GM12892 (cell line): Measurements from ENCODE around the gene ABI3BP.
A peak's percentile ranks its signal among the peaks of the same experiment; 100 is the strongest.

Experiments
- DNase-seq: peaks from one replicate; pipeline ENCODE4 v3.0.0; 2011; ENCODE audit not compliant: insufficient read length
- FAIRE-seq: peaks from 2 replicates; lab custom pipeline; 2011; peaks lifted over from hg19 to GRCh38; lab: Jason Lieb, UNC
- POLR2A ChIP-seq: IDR thresholded peaks from 2 replicates; pipeline ENCODE4 v1.6.1; 2011; ENCODE audit warnings: low read depth, low read length, control low read depth
- POLR2AphosphoS5 ChIP-seq: IDR thresholded peaks from 2 replicates; pipeline ENCODE4 v1.6.1; 2011; ENCODE audit warnings: low read depth, low read length, control low read depth
- TAF1 ChIP-seq: IDR thresholded peaks from 2 replicates; pipeline ENCODE4 v1.6.1; 2011; ENCODE audit warnings: low read depth, mild to moderate bottlenecking, control low read depth, low read length, borderline replicate concordance

ABI3BP gene

DNA sequence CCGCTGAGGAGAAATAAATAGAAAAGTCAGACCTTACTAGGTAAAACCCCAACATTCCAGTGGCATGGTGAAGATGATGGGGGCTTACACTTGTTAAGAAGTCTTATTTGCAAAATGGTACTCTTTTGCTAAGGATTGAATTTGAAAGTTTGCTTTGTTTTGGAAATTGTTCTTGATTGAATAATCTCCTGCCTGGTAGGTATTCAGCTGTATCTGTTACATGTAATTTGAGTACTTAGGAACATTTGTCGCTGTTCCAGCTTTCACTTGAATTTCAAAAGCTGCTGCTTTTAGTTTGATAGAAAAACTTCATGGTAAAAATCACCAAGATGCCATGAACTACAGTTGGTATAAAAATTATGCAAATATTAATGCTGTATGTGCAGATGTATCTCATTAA lies 239.4 kb downstream of the ABI3BP start:
- no peak for DNase-seq
- TF ChIP-seq POLR2A (no peak), POLR2AphosphoS5 (no peak), TAF1 (no peak)
- FAIRE-seq: no peak

DNA sequence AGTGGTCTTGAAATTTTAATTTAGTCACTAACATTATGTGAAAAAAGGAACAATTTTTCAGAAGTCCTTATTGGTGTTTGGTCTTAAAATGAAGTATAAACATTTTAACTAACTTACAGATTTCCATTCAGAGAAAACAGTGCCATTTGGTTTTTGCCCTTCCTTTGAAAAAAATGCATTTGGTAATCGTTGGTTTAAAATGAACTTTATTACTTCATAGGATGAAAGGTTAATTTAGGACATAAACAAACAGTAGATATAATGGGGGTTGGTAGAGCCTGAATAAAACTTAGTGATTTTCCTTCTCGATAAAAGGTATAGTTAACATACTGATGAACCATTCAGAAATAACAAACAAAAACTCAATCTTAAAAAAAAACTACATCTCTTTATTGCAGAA lies 244.3 kb downstream of the ABI3BP start:
- no peak for TF ChIP-seq POLR2A
- no peak for TF ChIP-seq TAF1
- TF ChIP-seq POLR2AphosphoS5: no peak
- FAIRE-seq (no peak), DNase-seq (no peak)

- TF ChIP-seq POLR2AphosphoS5: no peak
- no peak for TF ChIP-seq TAF1
- no peak for TF ChIP-seq POLR2A
- FAIRE-seq (no peak), DNase-seq (no peak)
Observed at GRCh38 chr3:100748220-100748619, 245.0 kb downstream of the ABI3BP start.

GRCh38 chr3:100746092-100746491 lies 247.1 kb downstream of the ABI3BP start:
- FAIRE-seq: no peak
- DNase-seq: no peak
- TF ChIP-seq POLR2AphosphoS5 (no peak), POLR2A (no peak), TAF1 (no peak)

- DNase-seq: no peak
- TF ChIP-seq POLR2AphosphoS5 (no peak), POLR2A (no peak), TAF1 (no peak)
- no peak for FAIRE-seq
Observed at GRCh38 chr3:100745617-100746016, 247.6 kb downstream of the ABI3BP start.

GRCh38 chr3:100744671-100745070 lies 248.6 kb downstream of the ABI3BP start:
- FAIRE-seq (no peak), DNase-seq (no peak)
- TF ChIP-seq TAF1: no peak
- no peak for TF ChIP-seq POLR2AphosphoS5
- TF ChIP-seq POLR2A: no peak

DNA sequence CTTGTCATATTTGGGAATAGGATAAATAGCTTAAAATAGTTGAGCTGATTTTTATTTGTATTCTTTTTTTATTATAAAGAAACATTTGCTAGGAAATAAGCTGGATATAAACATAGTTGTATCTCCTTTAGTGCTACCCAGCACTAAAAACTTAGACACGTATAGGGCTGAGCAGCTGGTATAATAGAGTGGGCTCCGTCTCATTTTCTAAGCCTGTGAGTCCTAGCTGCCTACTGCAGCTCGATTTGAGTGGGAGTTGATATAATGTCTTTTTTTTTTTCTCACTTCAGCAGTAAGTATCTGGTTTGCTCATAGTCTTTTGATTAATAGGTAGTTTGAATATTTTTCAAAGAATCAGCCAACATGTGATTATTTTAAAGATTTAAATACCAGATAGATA lies 249.7 kb downstream of the ABI3BP start:
- DNase-seq (no peak), FAIRE-seq (no peak)
- TF ChIP-seq POLR2A (no peak), TAF1 (no peak), POLR2AphosphoS5 (no peak)

GRCh38 chr3:100740207-100740606 lies 253.0 kb downstream of the ABI3BP start:
- FAIRE-seq (no peak), DNase-seq (no peak)

DNA sequence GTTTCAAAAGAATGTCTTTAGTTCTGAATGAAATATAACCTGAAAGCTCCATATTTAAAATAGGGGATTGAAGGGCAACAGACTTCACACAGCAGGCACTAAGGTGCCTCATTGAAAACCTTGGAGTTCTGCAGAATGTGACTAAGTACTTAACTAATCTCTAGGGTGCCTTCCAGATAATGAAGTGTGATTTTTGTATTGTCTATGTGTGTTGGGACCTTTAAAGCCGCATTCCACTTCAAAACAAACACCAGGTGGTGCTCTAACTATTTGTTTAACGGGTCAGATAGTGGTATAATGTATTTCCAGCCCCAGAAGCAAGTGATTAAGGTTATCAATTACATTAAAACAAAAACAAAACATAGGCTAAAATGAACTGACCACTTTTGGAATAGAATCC lies 255.9 kb downstream of the ABI3BP start:
- FAIRE-seq (no peak), DNase-seq (no peak)
- TF ChIP-seq POLR2AphosphoS5: no peak
- TF ChIP-seq TAF1: no peak
- TF ChIP-seq POLR2A: no peak

More at GRCh38 chr3:100740207-100740606, 253.0 kb downstream of the ABI3BP start:
- TF ChIP-seq TAF1 (no peak), POLR2AphosphoS5 (no peak), POLR2A (no peak)

DNA sequence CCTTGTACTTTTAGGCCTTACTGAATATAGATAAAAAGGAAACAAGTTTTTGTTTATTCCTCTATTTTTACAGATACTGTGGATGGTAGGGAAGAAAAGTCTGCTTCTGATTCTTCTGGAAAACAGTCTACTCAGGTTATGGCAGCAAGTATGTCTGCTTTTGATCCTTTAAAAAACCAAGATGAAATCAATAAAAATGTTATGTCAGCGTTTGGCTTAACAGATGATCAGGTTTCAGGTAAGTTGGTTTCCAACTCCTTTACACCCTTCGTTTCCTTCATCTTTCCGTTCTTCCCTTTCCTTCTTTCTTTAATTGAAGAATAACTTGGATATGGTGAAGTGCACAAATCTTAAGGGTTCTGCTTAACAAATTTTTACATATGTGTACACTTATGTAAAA lies 260.8 kb downstream of the ABI3BP start:
- FAIRE-seq: peak; percentile 78
- TF ChIP-seq POLR2A (no peak), TAF1 (no peak), POLR2AphosphoS5 (no peak)
- no peak for DNase-seq

GRCh38 chr3:100730524-100730923 lies 262.7 kb downstream of the ABI3BP start:
- FAIRE-seq (no peak), DNase-seq (no peak)

DNA sequence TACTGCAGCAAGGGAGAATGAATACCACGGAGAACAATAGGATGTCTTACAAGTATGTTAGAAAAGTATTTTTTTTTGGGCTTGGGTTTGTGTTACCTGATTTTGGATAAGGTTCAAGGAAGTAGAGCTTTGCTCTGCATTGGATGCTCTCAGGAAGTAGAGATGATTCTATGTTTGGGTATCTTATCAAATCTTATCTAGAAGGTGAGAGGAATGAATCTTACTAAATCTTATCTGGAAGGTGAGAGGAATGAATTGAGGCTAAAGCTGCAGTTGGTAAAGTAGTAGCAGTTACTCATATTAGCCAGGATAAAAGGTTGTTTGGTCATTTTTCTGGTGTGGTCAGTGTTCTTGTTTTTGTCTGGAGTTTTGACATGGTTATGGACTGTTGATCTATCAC lies 266.5 kb downstream of the ABI3BP start:
- no peak for TF ChIP-seq POLR2A
- no peak for TF ChIP-seq TAF1
- TF ChIP-seq POLR2AphosphoS5: no peak
- DNase-seq: no peak
- peak; percentile 21 for FAIRE-seq

More at GRCh38 chr3:100730524-100730923, 262.7 kb downstream of the ABI3BP start:
- TF ChIP-seq TAF1: no peak
- TF ChIP-seq POLR2A: no peak
- no peak for TF ChIP-seq POLR2AphosphoS5

- TF ChIP-seq POLR2AphosphoS5 (no peak), POLR2A (no peak), TAF1 (no peak)
- no peak for FAIRE-seq
- DNase-seq: no peak
Observed at GRCh38 chr3:100725935-100726513, 267.2 kb downstream of the ABI3BP start.
